HG02840 (cell line): ENCODE results near the gene CHMP6.

Experiments used
- ATAC-seq: cut with Tn5 transposase; IDR thresholded peaks from one replicate; pipeline ENCODE4 v1.9.1; 2021; ENCODE audit warnings: mild to moderate bottlenecking, moderate library complexity, moderate number of reproducible peaks; ENCODE audit not compliant: unreplicated experiment, low FRiP score

The CHMP6 gene

DNA sequence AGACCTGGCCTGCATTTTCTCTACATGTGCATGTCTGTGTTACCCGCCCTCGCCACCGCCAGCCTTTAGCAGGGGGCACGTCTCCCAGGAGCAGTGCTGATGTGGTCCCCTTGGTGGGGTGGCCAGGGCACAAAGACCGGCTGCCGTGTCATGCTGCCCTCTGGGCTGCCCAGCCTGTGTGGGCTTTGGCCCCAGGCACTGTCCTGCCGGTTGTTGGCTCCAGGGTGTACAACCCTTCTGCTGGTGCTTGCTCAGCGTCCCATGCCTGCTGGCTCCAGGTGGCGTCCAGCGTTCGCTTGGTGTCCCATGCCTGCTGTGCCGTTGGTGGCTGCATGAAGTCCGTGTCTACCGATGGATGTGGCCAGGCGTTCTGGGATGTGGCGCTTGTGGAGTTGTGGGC lies 47.5 kb downstream of the CHMP6 start:
- ATAC-seq, result no peak

GRCh38 chr17:81039854-81040758 lies 48.5 kb downstream of the CHMP6 start:
- ATAC-seq, result no peak

GRCh38 chr17:81040791-81041337 lies 49.2 kb downstream of the CHMP6 start:
- no peak for ATAC-seq

DNA sequence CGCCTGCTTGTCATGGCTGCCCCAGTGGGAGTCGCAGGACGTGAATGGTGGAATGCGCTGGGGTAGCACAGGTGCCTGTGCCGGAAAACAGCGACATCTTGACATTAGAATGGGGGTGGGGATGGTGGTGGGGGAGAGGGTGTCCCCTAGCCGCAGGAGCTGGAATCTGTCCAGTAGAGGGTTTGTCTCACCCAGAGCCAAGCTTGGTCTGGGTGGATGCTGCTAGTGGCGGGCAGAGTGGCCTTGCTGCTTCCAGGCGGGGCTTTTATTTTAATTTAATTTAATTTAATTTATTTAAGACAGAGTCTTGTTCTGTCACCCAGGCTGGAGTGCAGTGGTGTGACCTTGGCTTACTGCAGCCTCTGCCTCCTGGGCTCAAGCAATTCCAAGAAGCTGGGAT lies 51.0 kb downstream of the CHMP6 start:
- ATAC-seq, result no peak

GRCh38 chr17:81043319-81043724 lies 51.7 kb downstream of the CHMP6 start:
- ATAC-seq, result no peak

GRCh38 chr17:81043725-81044427 lies 52.2 kb downstream of the CHMP6 start:
- ATAC-seq, result no peak

GRCh38 chr17:81044428-81044763 lies 52.8 kb downstream of the CHMP6 start:
- no peak for ATAC-seq

- no peak for ATAC-seq
These were observed 53.3 kb downstream of the CHMP6 start for GRCh38 chr17:81044764-81045589.

GRCh38 chr17:81045590-81046095 lies 54.0 kb downstream of the CHMP6 start:
- no peak for ATAC-seq

GRCh38 chr17:81046132-81046769 lies 54.6 kb downstream of the CHMP6 start:
- ATAC-seq, result no peak

GRCh38 chr17:81046770-81047359 lies 55.2 kb downstream of the CHMP6 start:
- ATAC-seq, result no peak

GRCh38 chr17:81048827-81049371 lies 57.3 kb downstream of the CHMP6 start:
- no peak for ATAC-seq

DNA sequence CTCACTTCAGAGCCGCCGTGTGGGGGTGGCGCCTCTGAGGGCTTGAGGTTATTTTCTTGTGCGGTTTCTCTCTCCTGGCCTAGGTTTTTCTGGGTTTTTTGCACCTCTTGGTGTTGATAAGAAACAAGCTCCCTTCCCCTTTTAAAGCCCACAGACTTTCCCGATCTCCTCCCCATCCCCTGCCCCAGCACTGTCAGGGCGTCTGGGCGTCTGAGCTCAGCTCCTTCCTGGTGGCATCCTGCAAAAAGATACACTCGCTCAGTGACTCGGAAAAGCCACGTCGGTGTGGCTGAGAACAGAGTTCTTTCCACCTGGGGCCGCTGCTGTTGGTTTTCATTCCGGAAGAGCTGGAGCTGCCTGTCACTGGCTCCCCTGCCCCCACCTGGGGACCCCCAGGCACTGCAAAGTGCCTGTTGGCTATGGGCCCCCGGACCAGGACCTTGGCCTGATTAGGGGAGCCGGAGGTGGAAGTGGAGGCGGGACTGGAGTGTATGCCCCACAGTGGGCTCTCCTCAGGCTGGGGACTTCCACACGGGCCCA lies 57.8 kb downstream of the CHMP6 start:
- ATAC-seq, result no peak
